ENCODE measurements around the gene CDK5RAP1.

DNA sequence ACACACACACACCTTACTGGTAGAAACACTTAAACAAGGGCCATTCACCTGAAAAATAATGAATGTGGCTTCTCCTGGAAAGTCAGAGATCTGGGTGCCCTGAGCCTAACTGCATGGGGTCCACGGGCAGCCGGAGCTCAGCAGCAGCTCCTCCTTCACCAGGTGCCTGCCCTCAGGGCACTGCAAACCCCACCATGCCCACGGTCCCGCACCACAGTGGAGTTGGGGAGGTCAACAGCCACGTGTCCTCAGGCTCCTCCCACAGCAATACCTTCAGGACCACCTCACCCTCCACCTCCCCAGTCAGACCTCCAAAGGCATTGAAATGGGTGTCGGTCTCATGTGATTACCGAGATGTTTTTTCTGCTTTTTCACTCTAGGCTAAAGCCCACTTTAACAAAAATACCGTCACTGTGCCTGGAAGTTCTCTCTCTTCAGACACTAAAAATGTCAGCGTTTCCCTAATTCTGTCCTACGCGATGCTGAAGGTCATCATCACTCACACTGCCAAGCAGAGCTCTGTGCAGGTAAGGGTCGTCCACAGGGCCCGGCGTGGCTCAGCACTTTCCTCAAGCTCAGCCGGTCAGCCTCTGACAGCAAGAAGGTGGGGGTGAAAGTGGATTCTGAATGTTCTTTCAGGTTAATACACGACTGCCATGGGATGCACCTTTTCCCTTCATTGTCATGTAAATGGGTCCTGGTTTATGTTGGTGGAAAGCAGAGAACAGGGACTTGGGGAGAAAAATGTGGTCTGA, 48.9 kb downstream of the CDK5RAP1 start:
- TF ChIP-seq EZH2 (IDR thresholded peaks at IDR 0.05; ENCODE audit: borderline replicate concordance, low read length): no peak
- TF ChIP-seq CTCF (IDR thresholded peaks at IDR 0.05; ENCODE audit: low read length): no peak
